HG03064 (cell line): ENCODE results near the gene MAK.
"Not testable (repeated sequence)": the region's sequence is repeated elsewhere in the genome, so short reads cannot be mapped to it uniquely, and the experiment has no call there.

Experiments
- ATAC-seq: cut with Tn5 transposase; IDR thresholded peaks from one replicate; pipeline ENCODE4 v1.9.1; 2021; ENCODE audit warnings: low read depth; ENCODE audit not compliant: unreplicated experiment

Gene MAK, protein sequence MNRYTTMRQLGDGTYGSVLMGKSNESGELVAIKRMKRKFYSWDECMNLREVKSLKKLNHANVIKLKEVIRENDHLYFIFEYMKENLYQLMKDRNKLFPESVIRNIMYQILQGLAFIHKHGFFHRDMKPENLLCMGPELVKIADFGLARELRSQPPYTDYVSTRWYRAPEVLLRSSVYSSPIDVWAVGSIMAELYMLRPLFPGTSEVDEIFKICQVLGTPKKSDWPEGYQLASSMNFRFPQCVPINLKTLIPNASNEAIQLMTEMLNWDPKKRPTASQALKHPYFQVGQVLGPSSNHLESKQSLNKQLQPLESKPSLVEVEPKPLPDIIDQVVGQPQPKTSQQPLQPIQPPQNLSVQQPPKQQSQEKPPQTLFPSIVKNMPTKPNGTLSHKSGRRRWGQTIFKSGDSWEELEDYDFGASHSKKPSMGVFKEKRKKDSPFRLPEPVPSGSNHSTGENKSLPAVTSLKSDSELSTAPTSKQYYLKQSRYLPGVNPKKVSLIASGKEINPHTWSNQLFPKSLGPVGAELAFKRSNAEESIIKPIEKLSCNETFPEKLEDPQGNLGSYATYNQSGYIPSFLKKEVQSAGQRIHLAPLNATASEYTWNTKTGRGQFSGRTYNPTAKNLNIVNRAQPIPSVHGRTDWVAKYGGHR

GRCh38 chr6:10837995-10838793, at the start of gene MAK:
TSS of gene MAK (minus strand) at chr6:10838539. CDS start at chr6:10830648, 7,891 bp downstream.
- ATAC-seq, result peak; percentile 83

DNA sequence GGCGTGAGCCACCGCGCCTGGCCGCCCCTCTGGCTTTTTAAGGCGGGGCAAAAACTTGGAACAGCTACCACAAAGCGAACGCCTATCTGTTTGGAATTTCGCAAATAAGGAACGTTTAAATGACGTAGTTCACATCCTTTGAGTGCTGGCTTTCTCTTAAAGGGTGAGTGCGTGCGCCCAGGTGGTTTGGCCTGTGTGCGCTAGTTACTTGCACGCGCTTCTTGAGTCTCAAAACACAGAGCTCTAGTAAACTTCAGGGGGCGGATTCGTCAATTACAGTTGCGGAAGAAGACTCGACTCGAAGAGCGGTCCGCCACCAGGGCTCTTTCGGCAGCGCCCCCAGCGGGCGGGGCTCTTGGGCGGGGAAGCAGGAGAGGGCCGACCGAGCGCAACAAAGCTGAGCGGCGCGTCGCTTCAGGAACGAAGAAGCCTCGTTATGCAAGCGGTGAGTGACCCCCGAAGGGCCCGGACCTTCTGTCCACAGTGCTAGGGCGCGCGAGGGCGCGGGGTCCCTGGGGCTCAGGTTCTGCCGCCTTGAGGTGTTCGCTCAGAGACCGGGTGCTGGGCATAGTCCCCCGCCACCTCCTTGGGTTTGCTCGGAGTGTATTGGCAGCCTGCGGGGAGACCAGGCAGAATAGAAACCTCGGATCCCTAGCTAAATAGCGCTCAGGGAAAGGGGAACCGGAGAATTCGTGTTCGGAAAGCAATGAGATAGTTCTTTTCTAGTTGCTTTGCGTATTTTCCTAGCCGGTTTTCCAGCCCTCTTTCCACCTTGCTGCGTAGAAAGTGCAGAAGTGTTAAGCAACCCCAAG, 48.6 kb upstream of the MAK start, which contains the start of gene SYCP2L:
TSS of gene SYCP2L (plus strand) at position 362 of the 812 bp plus-strand sequence. CDS start at position 437, 75 bp downstream.
- ATAC-seq, result peak; percentile 42

DNA sequence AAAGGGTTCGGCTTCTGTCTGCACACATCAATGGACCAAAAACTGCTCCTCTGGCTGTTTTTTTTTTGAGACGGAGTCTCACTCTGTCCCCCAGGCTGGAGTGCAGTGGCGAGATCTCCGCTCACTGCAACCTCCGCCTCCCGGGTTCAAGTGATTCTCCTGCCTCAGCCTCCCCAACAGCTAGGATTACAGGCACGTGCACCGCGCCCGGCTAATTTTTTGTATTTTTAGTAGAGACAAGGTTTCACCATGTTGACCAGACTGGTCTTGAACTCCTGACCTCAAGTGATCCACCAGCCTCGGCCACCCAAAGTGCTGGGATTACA, 48.0 kb upstream of the MAK start:
- ATAC-seq, result not testable (repeated sequence)

GRCh38 chr6:10884245-10884972, 46.1 kb upstream of the MAK start:
- ATAC-seq, result no peak

- no peak for ATAC-seq
Measured at GRCh38 chr6:10883312-10884244, 45.2 kb upstream of the MAK start.

DNA sequence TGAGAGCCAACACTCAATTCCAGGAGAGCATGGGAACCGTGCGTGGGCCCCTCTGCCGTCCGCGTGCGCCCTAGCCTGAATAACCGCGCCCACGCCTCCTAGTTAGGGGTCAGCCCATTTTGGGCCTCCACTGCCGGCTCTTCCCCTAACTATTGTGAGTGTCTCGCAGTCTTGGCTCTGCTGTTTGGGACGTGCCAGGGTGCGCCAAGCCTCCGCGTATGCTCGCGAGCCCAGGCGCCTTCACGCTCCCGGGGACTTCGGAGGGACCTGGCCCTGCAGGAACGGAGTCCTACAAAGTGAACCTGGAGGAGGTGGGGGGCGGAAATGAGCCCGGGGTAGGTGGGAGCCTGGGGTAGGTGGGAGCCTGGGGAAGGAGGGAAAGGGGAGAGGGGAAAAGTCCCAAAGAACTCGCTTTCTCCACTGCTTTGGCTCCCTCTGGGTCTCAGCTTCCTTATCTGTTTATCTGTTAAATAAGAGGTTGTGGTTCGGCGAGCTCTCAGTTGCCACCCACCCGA, 44.4 kb upstream of the MAK start:
- ATAC-seq, result no peak

DNA sequence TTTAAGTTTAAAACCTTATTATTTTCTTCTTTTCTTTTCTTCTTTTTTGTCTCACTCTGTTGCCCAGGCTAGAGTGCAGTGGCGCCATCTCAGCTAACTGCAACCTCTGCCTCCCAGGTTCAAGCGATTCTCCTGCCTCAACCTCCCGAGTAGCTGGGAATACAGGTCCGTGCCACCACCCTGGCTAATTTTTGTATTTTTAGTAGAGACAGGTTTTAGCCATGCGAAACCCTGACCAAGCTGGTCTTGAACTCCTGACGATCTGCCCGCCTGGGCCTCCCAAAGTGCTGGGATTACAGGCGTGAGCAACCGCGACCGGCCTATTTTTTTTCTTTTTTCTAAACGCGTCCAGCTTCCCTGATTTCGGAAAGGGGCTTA, 43.9 kb upstream of the MAK start:
- ATAC-seq, result not testable (repeated sequence)

- ATAC-seq, result no peak
Measured at GRCh38 chr6:10880366-10880765, 42.0 kb upstream of the MAK start.

GRCh38 chr6:10877871-10878270, 39.5 kb upstream of the MAK start:
- ATAC-seq, result no peak

DNA sequence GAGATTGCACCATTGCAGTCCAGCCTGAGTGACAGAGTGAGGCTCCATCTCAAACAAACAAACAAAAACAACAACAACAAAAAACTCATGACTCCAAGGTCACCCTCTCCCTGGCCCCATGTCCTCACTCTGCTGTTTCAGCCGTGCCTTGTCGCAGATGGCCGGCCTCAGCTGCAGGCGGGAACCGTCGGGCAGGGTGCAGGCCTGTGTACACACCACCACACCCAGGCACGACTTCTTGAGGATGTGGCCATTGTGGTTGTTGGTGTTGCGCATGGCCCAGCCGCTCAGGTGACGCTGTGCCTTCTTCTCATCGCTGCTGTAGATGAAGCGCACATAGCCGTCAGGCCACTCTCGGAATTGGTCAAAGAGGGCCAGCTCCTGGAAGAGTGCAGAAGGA, 38.7 kb upstream of the MAK start:
- no peak for ATAC-seq

DNA sequence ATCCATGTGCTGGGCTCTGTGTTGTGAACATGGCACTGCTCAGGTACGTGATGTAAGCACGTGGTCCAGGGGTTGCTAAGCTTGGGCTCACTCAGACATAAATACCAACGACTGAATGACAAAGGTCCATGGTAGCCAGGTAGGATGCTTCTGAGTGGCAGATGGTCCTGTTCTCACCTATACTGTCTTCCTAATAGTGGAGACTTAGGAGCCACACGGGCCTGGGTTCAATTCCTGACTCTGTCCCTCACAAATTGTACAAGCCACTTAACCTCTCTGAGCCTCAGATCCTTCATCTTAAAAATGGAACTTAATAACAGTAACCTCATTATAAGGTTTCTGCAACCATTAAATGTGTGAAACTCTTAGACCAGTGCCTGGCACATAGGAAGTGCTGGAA, 36.7 kb upstream of the MAK start:
- ATAC-seq, result no peak

DNA sequence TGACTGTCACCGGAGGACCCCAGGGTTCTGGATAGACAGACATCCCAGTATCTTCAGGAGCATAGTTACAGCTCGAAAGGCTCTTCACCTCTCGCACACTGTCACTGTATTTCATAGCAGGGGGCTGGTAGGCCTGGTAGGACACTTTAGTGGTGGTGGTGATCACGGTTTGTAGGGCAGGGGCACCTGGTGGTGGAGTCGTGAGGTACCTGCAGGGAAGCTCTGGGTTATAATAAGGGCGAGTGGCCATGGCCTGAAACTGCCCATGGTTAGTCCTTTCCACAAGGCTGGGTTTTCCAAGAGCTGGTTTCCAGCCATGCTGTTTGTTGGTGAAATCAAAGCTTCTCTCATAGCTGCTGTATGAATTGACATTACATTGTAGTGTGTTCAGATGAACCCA, 35.9 kb upstream of the MAK start:
- ATAC-seq, result no peak

DNA sequence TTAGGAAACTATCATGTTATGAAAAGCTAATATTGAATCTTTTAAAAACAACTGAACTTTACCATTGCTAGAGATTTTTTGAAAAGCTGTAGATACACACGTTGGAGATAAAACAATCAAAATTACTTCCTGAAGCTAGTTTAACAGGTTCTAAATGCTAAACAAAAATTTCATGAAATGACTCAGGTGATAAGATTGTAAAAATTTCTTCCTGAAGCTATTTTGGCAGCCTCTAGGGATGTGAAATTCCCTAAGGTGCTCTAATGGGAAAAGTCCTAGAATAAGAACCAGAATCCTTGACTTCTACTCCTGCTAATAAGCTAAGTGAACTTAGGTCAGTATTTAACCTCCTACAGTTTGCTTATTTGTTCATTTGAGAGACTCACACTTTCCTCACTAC, 35.0 kb upstream of the MAK start:
- no peak for ATAC-seq

GRCh38 chr6:10867952-10868351, 29.6 kb upstream of the MAK start:
- no peak for ATAC-seq

- ATAC-seq, result not testable (repeated sequence)
Measured at GRCh38 chr6:10866709-10867108, 28.4 kb upstream of the MAK start.

DNA sequence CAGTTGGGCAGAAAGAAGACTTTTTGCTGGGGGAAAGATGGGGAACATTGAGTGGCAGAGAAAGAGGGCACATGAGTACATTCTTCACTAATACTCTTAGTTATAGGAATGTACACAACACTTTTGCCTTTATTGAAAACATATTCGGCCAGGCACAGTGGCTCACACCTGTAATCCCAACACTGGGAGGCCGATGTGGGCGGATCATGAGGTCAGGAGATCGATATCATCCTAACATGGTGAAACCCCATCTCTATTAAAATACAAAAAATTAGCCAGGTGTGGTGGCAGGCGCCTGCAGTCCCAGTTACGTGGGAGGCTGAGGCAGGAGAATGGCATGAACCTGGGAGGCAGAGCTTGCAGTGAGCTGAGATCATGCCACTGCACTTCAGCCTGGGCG, 24.7 kb upstream of the MAK start:
- not testable (repeated sequence) for ATAC-seq

DNA sequence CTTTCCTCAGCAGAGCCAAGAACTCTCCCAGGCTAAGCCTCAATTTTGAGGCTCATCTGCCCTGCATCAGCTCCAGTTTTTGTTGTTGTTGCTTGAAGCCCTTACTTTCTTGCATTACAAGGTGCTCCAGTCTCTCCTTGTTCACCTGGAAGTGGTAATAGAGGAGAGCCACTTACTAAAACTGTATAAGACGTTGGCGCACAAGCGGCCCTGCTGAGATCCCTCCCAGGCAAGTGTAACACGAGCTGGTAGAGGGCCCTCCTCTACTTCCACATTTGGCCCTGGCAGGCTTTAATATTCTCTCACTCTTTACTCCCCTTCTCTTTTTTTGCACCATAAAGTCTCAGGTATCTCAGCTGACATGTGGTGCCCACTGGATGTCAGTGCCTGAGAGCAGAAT, 24.0 kb upstream of the MAK start:
- ATAC-seq, result no peak

DNA sequence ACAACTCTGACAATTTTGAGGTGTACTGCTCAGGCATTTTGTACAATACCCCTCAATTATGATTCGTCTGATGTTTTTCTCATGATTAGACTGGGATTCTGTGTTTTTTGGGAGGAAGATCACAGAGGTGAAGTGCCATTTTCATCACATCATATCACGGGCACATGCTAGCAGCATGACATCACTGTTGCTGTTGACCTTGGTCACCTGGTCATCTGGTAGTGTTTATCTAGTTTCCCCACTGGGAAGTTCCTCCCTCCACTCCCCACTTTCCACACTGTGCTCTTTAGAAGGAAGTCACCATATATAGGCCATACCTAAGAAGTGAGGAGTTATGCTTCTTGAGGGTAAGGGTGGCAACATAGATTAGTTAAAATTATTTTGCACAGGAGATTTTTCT, 22.7 kb upstream of the MAK start:
- ATAC-seq, result no peak

DNA sequence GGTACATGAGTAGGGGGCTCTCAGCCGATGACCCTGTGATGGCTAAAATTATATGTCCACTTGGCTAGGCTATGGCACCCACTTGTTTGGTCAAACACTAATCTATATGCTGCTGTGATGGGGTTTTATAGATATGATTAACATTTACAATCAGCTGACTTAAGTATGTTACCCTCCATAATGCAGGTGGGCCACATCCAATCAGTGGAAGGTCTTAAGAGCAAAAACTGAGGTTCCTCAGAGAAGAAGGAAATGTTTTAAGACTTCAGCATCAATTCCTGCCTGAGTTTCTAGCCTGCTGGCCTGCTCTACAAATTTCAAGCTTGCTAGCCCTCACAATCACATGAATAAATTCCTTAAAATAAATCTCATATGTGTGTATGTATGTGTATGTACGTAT, 18.9 kb upstream of the MAK start:
- no peak for ATAC-seq
